MM.1S (cell line): Measurements from ENCODE around the gene ATP8B2.

Source experiments
- CTCF ChIP-seq: fragments of 300-600 bp; sonication (generic); IDR thresholded peaks from 2 replicates; pipeline ENCODE4 v1.5.1; 2016; ENCODE audit warnings: antibody characterized with exemption, low read length, mixed read lengths
- EZH2 ChIP-seq: fragments of 300-600 bp; sonication (generic); optimal IDR thresholded peaks from 2 replicates; pipeline ENCODE3; 2017; ENCODE audit warnings: low read depth, mild to moderate bottlenecking, antibody characterized with exemption, low read length, mixed read lengths

GRCh38 chr1:154318386-154318785 lies 6.9 kb upstream of the ATP8B2 start:
- TF ChIP-seq CTCF, result no peak
- no peak for TF ChIP-seq EZH2
